ENCODE data around the gene C1orf105. TPM values are rescaled to one million over a fixed set of nuclear protein-coding genes. Genes with fewer than 3 reads are reported as not detected.

Gene C1orf105
- total and polyA plus RNA-seq, 2 of the 13 experiments (the other 11 are each of a cell fraction or from before 2014, with no cell fraction given) = 0.15 to 0.45 TPM

DNA sequence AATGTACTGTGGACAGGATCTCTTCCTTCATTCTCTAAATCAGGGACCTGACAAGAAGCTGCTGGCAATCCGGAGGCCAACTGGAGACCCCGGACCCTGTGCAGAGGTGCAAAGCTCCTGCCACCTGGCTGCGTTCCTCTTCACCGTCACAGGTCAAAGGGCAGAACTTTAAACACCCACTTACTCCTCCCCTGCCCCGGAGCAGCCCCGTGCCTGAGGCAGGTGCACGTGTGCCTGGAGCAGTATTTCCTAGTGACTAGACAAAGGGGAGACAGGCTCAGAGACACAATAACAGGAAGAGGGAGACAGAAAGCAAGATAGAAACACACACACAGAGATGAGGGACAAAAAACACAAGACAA lies 30.0 kb downstream of the C1orf105 start:
- Histone ChIP-seq H3K36me3 (replicated peaks in 1 of 2; ENCODE audit: control insufficient read depth in 1 of 2, insufficient read depth in 2 of 2, low read length in 2 of 2) (no peaks in the 10 kb centered on the region), H3K4me1 (ENCODE audit: insufficient read depth, low read length) (peaks cover 63% of the 10 kb centered on the region), H3K4me3 (replicated peaks in 1 of 3; ENCODE audit: insufficient read depth in 1 of 3, low read depth in 2 of 3, low read length in 3 of 3) (peak overlapping the region; percentile 54 to 85 (median 65)), H3K4me2 (ENCODE audit: low read depth, low read length) (peak overlapping the region; percentile 97), H3K27me3 (ENCODE audit: control insufficient read depth in 1 of 2, insufficient read depth in 2 of 2, low read length in 2 of 2) (no peaks in the 10 kb centered on the region; a peak in 1 of 5 replicates), H3K79me2 (ENCODE audit: insufficient read depth, low read length) (no peaks in the 10 kb centered on the region), H3K27ac (ENCODE audit: extremely low read length, insufficient read depth, low read length) (peak overlapping the region; percentile 84), H3K9ac (ENCODE audit: insufficient read depth, low read depth, low read length) (peak overlapping the region; percentile 87), H3K9me3 (ENCODE audit: low read length) (no peaks in the 10 kb centered on the region), H2AFZ (ENCODE audit: low read length) (peak overlapping the region; percentile 69), H4K20me1 (ENCODE audit: insufficient read depth, low read length) (no peaks in the 10 kb centered on the region)
- ATAC-seq (peak; percentile 45), FAIRE-seq (peak; percentile 32), DNase-seq (ENCODE audit: low spot score) (peak; percentile 65)
- CTCF ChIA-PET (ENCODE audit: low intra/inter-chr PET ratio, low total read pairs) = interaction anchor here (1.1 to 1.7 kb wide), 3 partner anchors 49 to 269 kb away, joined by 4 to 7 read pairs (median 5); partner anchors contain the start of gene SUCO
- intact Hi-C loops (cut with micrococcal nuclease; ENCODE audit: unreplicated experiment) (loop anchor here (1.0 to 2.0 kb wide), 6 partner anchors 20 to 278 kb away; no protein-coding TSS in a partner anchor), in situ Hi-C loops (cut with HindIII; ENCODE audit: extremely low pct_ligation_motif_present, low pct_unique_long_range_greater_than_20kb) (no loop called here)
- WGBS (ENCODE audit: low lambda C conversion rate) = 1% methylated on average over 7 of the region's 7 CpGs
- no TSS peak for BruUV-seq (replicated peaks)
- POLR2A ChIA-PET = interaction anchor here (1.0 to 4.3 kb wide), 13 partner anchors 10 to 269 kb away, joined by 3 to 99 read pairs (median 10); partner anchors contain the start of gene SUCO
- TF ChIP-seq, protein P1, sequence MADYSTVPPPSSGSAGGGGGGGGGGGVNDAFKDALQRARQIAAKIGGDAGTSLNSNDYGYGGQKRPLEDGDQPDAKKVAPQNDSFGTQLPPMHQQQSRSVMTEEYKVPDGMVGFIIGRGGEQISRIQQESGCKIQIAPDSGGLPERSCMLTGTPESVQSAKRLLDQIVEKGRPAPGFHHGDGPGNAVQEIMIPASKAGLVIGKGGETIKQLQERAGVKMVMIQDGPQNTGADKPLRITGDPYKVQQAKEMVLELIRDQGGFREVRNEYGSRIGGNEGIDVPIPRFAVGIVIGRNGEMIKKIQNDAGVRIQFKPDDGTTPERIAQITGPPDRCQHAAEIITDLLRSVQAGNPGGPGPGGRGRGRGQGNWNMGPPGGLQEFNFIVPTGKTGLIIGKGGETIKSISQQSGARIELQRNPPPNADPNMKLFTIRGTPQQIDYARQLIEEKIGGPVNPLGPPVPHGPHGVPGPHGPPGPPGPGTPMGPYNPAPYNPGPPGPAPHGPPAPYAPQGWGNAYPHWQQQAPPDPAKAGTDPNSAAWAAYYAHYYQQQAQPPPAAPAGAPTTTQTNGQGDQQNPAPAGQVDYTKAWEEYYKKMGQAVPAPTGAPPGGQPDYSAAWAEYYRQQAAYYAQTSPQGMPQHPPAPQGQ (CRISPR knock-in tag; IDR thresholded peaks at IDR 0.05; ENCODE audit: borderline replicate concordance) = no peak
- TF ChIP-seq ZNF44 (CRISPR knock-in tag; IDR thresholded peaks at IDR 0.05) (no peak), ARID5B (CRISPR knock-in tag; IDR thresholded peaks at IDR 0.05) (peak; percentile 59; the same call in 1 of the 2 replicates), TCF7 (IDR thresholded peaks at IDR 0.05; ENCODE audit: low read depth) (0 out of 2 replicates have a peak, but pooled peaks have one; percentile 31), RFX5 (IDR thresholded peaks at IDR 0.05; ENCODE audit: low read depth, low read length) (no peak), ZNF724P (CRISPR knock-in tag; IDR thresholded peaks at IDR 0.05; ENCODE audit: borderline replicate concordance) (no peak; the same call in 1 of the 2 replicates), ZFP62 (CRISPR knock-in tag; IDR thresholded peaks at IDR 0.05) (no peak), ZBTB43 (CRISPR knock-in tag; conservative IDR thresholded peaks at IDR 0.05) (no peak), YEATS4 (CRISPR knock-in tag; IDR thresholded peaks at IDR 0.05; ENCODE audit: borderline replicate concordance) (peak; percentile 46; the same call in 1 of the 2 replicates), AHR (CRISPR knock-in tag; IDR thresholded peaks at IDR 0.05) (no peak), NR2F1 (CRISPR knock-in tag; IDR thresholded peaks at IDR 0.05) (peak; percentile 43 to 78; a peak in 2 of 4 replicates), ZNF484 (CRISPR knock-in tag; IDR thresholded peaks at IDR 0.05; ENCODE audit: borderline replicate concordance, low read depth) (no peak), PRMT3 (CRISPR knock-in tag; IDR thresholded peaks at IDR 0.05; ENCODE audit: borderline replicate concordance, low read depth) (0 out of 2 replicates have a peak, but pooled peaks have one; percentile 47)
- TF ChIP-seq, protein P2, sequence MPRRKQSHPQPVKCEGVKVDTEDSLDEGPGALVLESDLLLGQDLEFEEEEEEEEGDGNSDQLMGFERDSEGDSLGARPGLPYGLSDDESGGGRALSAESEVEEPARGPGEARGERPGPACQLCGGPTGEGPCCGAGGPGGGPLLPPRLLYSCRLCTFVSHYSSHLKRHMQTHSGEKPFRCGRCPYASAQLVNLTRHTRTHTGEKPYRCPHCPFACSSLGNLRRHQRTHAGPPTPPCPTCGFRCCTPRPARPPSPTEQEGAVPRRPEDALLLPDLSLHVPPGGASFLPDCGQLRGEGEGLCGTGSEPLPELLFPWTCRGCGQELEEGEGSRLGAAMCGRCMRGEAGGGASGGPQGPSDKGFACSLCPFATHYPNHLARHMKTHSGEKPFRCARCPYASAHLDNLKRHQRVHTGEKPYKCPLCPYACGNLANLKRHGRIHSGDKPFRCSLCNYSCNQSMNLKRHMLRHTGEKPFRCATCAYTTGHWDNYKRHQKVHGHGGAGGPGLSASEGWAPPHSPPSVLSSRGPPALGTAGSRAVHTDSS (CRISPR knock-in tag; conservative IDR thresholded peaks at IDR 0.05) = no peak

All from HepG2 (cell line).